Parathyroid adenoma (tissue), 2 donors: Measurements from ENCODE around the gene CYP24A1.

Experiments
- H2AFZ ChIP-seq: fragments of 300-600 bp; sonication (generic); one replicate; pipeline ENCODE4 v1.7.0; 2017; ENCODE audit warnings: antibody characterized with exemption, mild to moderate bottlenecking
- H3K27ac ChIP-seq: fragments of 300-600 bp; sonication (generic); one replicate; pipeline ENCODE4 v1.7.0; 2017
- H3K27me3 ChIP-seq: fragments of 300-600 bp; sonication (generic); one replicate; pipeline ENCODE4 v1.7.0; 2017; ENCODE audit warnings: low read length; ENCODE audit not compliant: control insufficient read depth, insufficient read depth
- H3K36me3 ChIP-seq: fragments of 300-600 bp; sonication (generic); one replicate; pipeline ENCODE4 v1.7.0; 2017; ENCODE audit warnings: low read length; ENCODE audit not compliant: control insufficient read depth, insufficient read depth
- H3K4me1 ChIP-seq: fragments of 300-600 bp; sonication (generic); one replicate; pipeline ENCODE4 v1.7.0; 2017; ENCODE audit warnings: control low read depth
- H3K4me2 ChIP-seq: fragments of 300-600 bp; sonication (generic); one replicate; pipeline ENCODE4 v1.7.0; 2017; ENCODE audit warnings: low read length
- H3K4me3 ChIP-seq: fragments of 300-600 bp; sonication (generic); one replicate; pipeline ENCODE4 v1.7.0; 2017; ENCODE audit warnings: low read depth, low read length
- H3K79me2 ChIP-seq: fragments of 300-600 bp; sonication (generic); one replicate; pipeline ENCODE4 v1.7.0; 2017; ENCODE audit warnings: control low read depth
- H3K9ac ChIP-seq: fragments of 300-600 bp; sonication (generic); one replicate; pipeline ENCODE4 v1.7.0; 2017; ENCODE audit warnings: mild to moderate bottlenecking
- H3K9me3 ChIP-seq: fragments of 300-600 bp; sonication (generic); one replicate; pipeline ENCODE4 v1.7.0; 2017; ENCODE audit warnings: low read length; ENCODE audit not compliant: control insufficient read depth
- CTCF ChIP-seq: fragments of 300-600 bp; sonication (generic); IDR thresholded peaks from one replicate; pipeline ENCODE4 v1.7.0; 2017; ENCODE audit warnings: antibody characterized with exemption, mild to moderate bottlenecking
- donor health status: primary hyperparathyroidism.

Gene CYP24A1

GRCh38 chr20:54172856-54173652 lies 732 bp downstream of the CYP24A1 start:
- no peaks in the 10 kb centered on the region for H3K79me2 ChIP-seq
- no peaks in the 10 kb centered on the region for H3K36me3 ChIP-seq
- H3K9ac ChIP-seq = no peak overlapping the region
- no peak overlapping the region for H2AFZ ChIP-seq
- no peak overlapping the region for H3K4me2 ChIP-seq
- no peaks in the 10 kb centered on the region for H3K4me1 ChIP-seq
- H3K4me3 ChIP-seq = no peak overlapping the region
- H3K27me3 ChIP-seq = peaks cover 11% of the 10 kb centered on the region
- H3K9me3 ChIP-seq = no peaks in the 10 kb centered on the region
- H3K27ac ChIP-seq = no peak overlapping the region
- no peak for TF ChIP-seq CTCF

GRCh38 chr20:54172532-54172855 lies 1.3 kb downstream of the CYP24A1 start:
- Histone ChIP-seq H3K4me2 (no peak overlapping the region), H3K79me2 (no peaks in the 10 kb centered on the region), H3K9ac (no peak overlapping the region), H3K4me3 (no peak overlapping the region), H2AFZ (no peak overlapping the region), H3K27me3 (peaks cover 11% of the 10 kb centered on the region), H3K9me3 (no peaks in the 10 kb centered on the region), H3K4me1 (no peaks in the 10 kb centered on the region), H3K27ac (no peak overlapping the region), H3K36me3 (no peaks in the 10 kb centered on the region)
- no peak for TF ChIP-seq CTCF

GRCh38 chr20:54170963-54171362 lies 2.8 kb downstream of the CYP24A1 start:
- Histone ChIP-seq H2AFZ (no peak overlapping the region), H3K79me2 (no peaks in the 10 kb centered on the region), H3K9ac (no peak overlapping the region), H3K27ac (no peak overlapping the region), H3K9me3 (no peaks in the 10 kb centered on the region), H3K36me3 (no peaks in the 10 kb centered on the region), H3K27me3 (peaks cover 11% of the 10 kb centered on the region), H3K4me1 (no peaks in the 10 kb centered on the region), H3K4me2 (no peak overlapping the region), H3K4me3 (no peak overlapping the region)
- no peak for TF ChIP-seq CTCF

- no peak overlapping the region for H3K9ac ChIP-seq
- H3K27me3 ChIP-seq = peaks cover 11% of the 10 kb centered on the region
- H3K4me2 ChIP-seq = no peak overlapping the region
- no peak for TF ChIP-seq CTCF
- H3K79me2 ChIP-seq = no peaks in the 10 kb centered on the region
- H2AFZ ChIP-seq = no peak overlapping the region
- H3K4me1 ChIP-seq = no peaks in the 10 kb centered on the region
- H3K9me3 ChIP-seq = no peaks in the 10 kb centered on the region
- H3K27ac ChIP-seq = no peak overlapping the region
- H3K36me3 ChIP-seq = no peaks in the 10 kb centered on the region
- H3K4me3 ChIP-seq = no peak overlapping the region
Measured at GRCh38 chr20:54170026-54170471, 3.7 kb downstream of the CYP24A1 start.
